Measurements from ENCODE around the gene RTCB.

DNA sequence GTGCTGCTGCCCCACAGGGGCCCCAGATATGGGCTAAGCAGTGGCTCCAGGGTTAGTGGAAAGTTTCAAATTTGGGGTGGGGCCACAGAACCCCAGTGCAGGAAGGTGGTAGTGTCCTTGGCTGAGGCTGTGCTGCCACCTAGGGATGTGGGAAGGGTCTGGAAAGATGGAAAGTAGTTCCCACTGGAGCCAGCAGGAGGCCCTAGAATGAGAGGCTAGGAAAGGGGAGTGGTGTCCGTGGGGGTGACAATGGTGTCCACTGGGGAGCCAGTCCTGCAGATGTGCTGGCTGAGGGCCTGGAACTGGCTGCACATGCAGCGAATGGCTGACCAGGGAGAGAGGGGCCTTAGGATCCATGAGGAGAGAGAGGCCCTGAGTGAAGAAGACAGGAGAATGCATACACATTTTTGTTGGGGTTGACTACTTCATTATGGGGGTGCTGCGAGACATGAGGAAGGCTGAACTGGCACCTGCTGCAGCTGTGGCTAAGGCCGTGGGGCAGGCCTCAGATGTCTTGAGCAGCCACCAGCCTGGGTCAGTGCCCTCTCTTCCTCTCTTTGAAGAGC, 33.3 kb downstream of the RTCB start:
- TF ChIP-seq EZH2 (IDR thresholded peaks at IDR 0.05) (no peak), EZH2phosphoT487 (IDR thresholded peaks at IDR 0.05) (no peak)
- TF ChIP-seq, protein P1, sequence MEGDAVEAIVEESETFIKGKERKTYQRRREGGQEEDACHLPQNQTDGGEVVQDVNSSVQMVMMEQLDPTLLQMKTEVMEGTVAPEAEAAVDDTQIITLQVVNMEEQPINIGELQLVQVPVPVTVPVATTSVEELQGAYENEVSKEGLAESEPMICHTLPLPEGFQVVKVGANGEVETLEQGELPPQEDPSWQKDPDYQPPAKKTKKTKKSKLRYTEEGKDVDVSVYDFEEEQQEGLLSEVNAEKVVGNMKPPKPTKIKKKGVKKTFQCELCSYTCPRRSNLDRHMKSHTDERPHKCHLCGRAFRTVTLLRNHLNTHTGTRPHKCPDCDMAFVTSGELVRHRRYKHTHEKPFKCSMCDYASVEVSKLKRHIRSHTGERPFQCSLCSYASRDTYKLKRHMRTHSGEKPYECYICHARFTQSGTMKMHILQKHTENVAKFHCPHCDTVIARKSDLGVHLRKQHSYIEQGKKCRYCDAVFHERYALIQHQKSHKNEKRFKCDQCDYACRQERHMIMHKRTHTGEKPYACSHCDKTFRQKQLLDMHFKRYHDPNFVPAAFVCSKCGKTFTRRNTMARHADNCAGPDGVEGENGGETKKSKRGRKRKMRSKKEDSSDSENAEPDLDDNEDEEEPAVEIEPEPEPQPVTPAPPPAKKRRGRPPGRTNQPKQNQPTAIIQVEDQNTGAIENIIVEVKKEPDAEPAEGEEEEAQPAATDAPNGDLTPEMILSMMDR (IDR thresholded peaks at IDR 0.05), result peak; percentile 97

Measured in neural progenitor cell (in vitro differentiated cells).